NCI-H2196 (cell line): ENCODE data around the gene CWC27.

Source experiments
- DNase-seq: peaks from one replicate; lab custom pipeline; 2025; ENCODE audit not compliant: unreplicated experiment; lab: John Stamatoyannopoulos, UW

Gene CWC27

DNA sequence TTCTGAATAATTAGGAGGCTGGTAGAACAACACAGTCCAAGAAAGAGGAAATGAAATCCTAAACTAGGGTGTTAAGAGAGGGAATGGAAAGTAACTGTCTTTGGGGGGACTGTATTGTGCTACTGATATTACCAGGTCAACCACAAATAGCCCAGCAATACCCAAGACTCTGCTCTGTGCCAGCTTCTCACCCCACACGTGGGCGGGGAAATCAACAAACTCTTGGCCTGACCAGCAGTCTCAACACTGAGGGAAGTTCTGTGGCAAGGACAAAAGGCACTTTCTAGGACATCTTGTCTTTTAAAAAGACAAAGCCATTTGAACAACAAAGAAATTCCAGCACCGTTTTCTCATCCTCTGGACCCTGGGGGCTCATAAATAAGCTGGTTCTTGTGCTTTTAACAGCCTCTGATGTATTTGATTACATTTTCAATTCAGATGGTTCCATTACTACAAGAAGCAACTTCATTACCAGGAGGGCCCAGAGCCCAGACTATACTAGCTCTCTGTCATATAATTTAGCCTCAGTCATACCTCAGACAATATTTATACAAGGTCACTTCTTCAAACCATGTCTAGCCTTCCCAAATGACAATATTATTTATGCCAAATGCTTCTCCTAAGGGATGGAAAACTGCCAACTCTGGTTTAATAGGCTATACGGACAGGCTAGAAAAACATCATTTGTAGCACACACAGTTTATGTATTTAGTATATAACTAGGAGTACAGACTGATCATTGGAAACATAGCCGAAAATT lies 297.8 kb downstream of the CWC27 start:
- no peak for DNase-seq

DNA sequence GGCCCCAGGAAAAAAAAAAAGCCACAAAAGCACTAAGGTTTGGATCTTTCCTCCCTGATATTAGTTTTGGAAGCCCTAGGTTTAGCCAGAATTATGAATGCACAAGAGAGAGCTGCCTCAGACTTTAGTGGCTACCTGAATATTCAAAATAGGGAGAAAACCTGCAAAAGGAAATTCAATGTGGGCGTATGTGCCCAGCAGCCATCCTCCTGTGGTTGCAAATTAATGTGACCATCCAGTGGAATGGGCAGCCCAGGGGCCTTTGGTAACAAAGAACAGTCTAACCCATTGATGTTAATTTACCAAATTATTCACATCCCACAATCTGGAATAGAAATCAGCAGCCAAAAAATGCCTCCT lies 298.4 kb downstream of the CWC27 start:
- no peak for DNase-seq
